Esophagus squamous epithelium (tissue), 5 donors: Measurements from ENCODE around the gene WDR82. TPM values are rescaled to one million over a fixed set of nuclear protein-coding genes. Genes with fewer than 3 reads are reported as not detected.

Experiments used
- DNase-seq: peaks from one replicate; lab custom pipeline; 2025; lab: John Stamatoyannopoulos, UW
- H3K27ac ChIP-seq, 4 donors: fragments of 200-600 bp; sonication (generic); one replicate each; pipeline ENCODE4 v1.5.1; 2016 to 2019; ENCODE audit warnings: mild to moderate bottlenecking in 1 of 4
- H3K27me3 ChIP-seq, 4 donors: fragments of 200-600 bp; sonication (generic); 1 replicate in 3 of 4; 2 replicates in 1 of 4; pipeline versions ENCODE4 v1.5.1 to v1.6.0; 2017 to 2021; ENCODE audit warnings: antibody characterized with exemption in 1 of 4
- H3K36me3 ChIP-seq, 3 donors: fragments of 200-600 bp; sonication (generic); one replicate each; pipeline ENCODE4 v1.5.1; 2016 to 2019
- H3K4me1 ChIP-seq, 3 donors: fragments of 200-600 bp; sonication (generic); one replicate each; pipeline ENCODE4 v1.5.1; 2017 to 2019
- H3K4me3 ChIP-seq, 4 donors: fragments of 200-600 bp; sonication (generic); 1 replicate in 3 of 4; 2 replicates in 1 of 4; pipeline ENCODE4 v1.5.1; 2016 to 2019; ENCODE audit warnings: mild to moderate bottlenecking in 2 of 4, moderate library complexity in 1 of 4
- H3K9me3 ChIP-seq, 3 donors: fragments of 200-600 bp; sonication (generic); one replicate each; pipeline ENCODE4 v1.5.1; 2016 to 2019
- POLR2A ChIP-seq, 4 donors: fragments of 450-650 bp; IDR thresholded peaks; one replicate each; pipeline ENCODE4 v1.6.1; 2017; ENCODE audit warnings: antibody characterized with exemption in 4 of 4, mild to moderate bottlenecking in 4 of 4, moderate library complexity in 3 of 4
- WGBS, 2 donors: methylation state at CpG; one replicate each; pipeline ENCODE4 v1.1.5; 2018; 5-methylcytosine and 5-hydroxymethylcytosine counted together
- intact Hi-C: fragments of 100-400 bp; cut with DNase I; formaldehyde crosslinking; loops from one replicate; pipeline ENCODE4 v1.15.0; 2022
- total RNA-seq, 4 donors: library from RNA; depleted of rRNA; stranded (reverse); fragments of >200 nt; gene quantifications; one replicate each; pipeline ENCODE4 v1.1.0, GENCODE V29; 2016
- TF ChIP-seq, protein P1 (sequence below), 6 experiments: fragments of 450-650 bp in 4 of 6; fragments of 200-600 bp in 2 of 6; sonication (generic) in 2 of 6; IDR thresholded peaks; one replicate each; pipeline ENCODE4 v1.5.1; 2016 to 2019; ENCODE audit warnings: antibody characterized with exemption in 6 of 6, mild to moderate bottlenecking in 4 of 6, moderate library complexity in 4 of 6
- donor health status: DM: yes; HTN: yes; CAD: no.

Gene WDR82
- total RNA-seq, 4 donors from 2014 or later: 42.7 to 58.7 (median 52.9) TPM

DNA sequence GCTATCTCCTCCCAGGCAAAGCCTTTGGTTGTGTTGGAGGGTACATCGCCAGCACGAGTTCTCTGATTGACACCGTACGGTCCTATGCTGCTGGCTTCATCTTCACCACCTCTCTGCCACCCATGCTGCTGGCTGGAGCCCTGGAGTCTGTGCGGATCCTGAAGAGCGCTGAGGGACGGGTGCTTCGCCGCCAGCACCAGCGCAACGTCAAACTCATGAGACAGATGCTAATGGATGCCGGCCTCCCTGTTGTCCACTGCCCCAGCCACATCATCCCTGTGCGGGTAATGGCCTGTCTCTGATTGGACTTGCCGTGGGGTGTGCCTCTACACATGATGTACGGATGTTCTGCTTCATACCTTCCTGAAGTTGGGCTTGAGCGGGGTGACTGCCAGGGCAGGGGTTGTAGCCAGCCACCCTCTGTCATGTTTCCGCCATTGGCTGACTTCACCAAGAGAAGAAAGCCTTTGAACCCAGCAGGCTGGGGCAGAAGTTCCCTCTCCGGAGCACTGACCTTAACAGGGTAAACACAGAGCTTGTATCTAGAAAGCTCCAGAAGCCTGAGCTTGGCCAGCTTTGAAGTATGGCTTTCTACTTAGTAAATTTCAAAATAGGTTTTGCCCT, 67.1 kb downstream of the WDR82 start:
- peaks cover 34 to 98% (median 60%) of the 10 kb centered on the region in 3 donors for H3K36me3 ChIP-seq
- no peaks in the 10 kb centered on the region for H3K27me3 ChIP-seq
- H3K9me3 ChIP-seq: no peaks in the 10 kb centered on the region
- intact Hi-C loops: no loop called here
- H3K4me1 ChIP-seq: peaks cover 6 to 14% (median 8%) of the 10 kb centered on the region in 3 donors
- H3K4me3 ChIP-seq: no peak overlapping the region
- 96 to 97% methylated on average over 9 to 11 of the region's 18 CpGs for WGBS, 2 donors
- no peak for DNase-seq
- TF ChIP-seq, protein P1, sequence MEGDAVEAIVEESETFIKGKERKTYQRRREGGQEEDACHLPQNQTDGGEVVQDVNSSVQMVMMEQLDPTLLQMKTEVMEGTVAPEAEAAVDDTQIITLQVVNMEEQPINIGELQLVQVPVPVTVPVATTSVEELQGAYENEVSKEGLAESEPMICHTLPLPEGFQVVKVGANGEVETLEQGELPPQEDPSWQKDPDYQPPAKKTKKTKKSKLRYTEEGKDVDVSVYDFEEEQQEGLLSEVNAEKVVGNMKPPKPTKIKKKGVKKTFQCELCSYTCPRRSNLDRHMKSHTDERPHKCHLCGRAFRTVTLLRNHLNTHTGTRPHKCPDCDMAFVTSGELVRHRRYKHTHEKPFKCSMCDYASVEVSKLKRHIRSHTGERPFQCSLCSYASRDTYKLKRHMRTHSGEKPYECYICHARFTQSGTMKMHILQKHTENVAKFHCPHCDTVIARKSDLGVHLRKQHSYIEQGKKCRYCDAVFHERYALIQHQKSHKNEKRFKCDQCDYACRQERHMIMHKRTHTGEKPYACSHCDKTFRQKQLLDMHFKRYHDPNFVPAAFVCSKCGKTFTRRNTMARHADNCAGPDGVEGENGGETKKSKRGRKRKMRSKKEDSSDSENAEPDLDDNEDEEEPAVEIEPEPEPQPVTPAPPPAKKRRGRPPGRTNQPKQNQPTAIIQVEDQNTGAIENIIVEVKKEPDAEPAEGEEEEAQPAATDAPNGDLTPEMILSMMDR (IDR thresholded peaks at IDR 0.05): no peak
- TF ChIP-seq POLR2A (IDR thresholded peaks at IDR 0.05): no peak
- no peak overlapping the region for H3K27ac ChIP-seq

DNA sequence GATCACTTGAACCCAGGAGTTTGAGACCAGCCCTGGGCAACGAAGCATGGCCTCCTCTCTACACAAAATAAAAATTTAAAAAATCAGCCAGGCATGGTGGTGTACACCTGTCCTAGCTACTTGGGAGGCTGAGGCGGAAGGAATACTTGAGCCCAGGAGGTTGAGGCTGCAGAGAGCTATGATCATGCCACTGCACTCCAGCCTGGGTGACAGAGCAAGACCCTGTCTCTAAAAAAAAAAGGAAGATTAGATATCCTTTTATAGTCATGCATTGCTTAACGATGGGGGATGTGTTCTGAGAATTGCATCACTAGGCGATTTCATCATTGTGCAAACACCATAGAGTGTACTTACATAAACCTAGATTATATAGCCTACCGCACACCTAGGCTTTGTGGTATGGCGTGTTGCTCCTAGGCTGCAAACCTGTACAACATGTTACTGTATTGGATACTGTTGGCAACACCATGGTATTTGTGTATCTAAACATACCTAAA, 67.9 kb downstream of the WDR82 start:
- H3K4me1 ChIP-seq: peaks cover 0 to 11% (median 10%) of the 10 kb centered on the region in 3 donors
- 40 to 66% methylated on average over 6 of the region's 6 CpGs for WGBS, 2 donors
- H3K9me3 ChIP-seq: no peaks in the 10 kb centered on the region
- H3K27me3 ChIP-seq: no peaks in the 10 kb centered on the region
- no peak for DNase-seq
- H3K4me3 ChIP-seq: no peak overlapping the region
- peaks cover 34 to 100% (median 60%) of the 10 kb centered on the region in 3 donors for H3K36me3 ChIP-seq
- no peak overlapping the region for H3K27ac ChIP-seq
- intact Hi-C loops: no loop called here
- no peak for TF ChIP-seq POLR2A (IDR thresholded peaks at IDR 0.05)
- TF ChIP-seq, protein P1 (IDR thresholded peaks at IDR 0.05): no peak

GRCh38 chr3:52210037-52210436, 68.4 kb downstream of the WDR82 start:
- intact Hi-C loops: no loop called here
- no peak overlapping the region for H3K27ac ChIP-seq
- H3K27me3 ChIP-seq: no peaks in the 10 kb centered on the region
- H3K4me3 ChIP-seq: no peak overlapping the region
- no peak for DNase-seq
- no peak for TF ChIP-seq POLR2A (IDR thresholded peaks at IDR 0.05)
- TF ChIP-seq, protein P1 (IDR thresholded peaks at IDR 0.05): no peak
- H3K36me3 ChIP-seq: peaks cover 40 to 100% (median 60%) of the 10 kb centered on the region in 3 donors
- peaks cover 0 to 15% (median 13%) of the 10 kb centered on the region in 3 donors for H3K4me1 ChIP-seq
- H3K9me3 ChIP-seq: no peaks in the 10 kb centered on the region

- peaks cover 0 to 30% (median 19%) of the 10 kb centered on the region in 3 donors for H3K4me1 ChIP-seq
- H3K9me3 ChIP-seq: no peaks in the 10 kb centered on the region
- WGBS, 2 donors: 86 to 91% methylated on average over 4 of the region's 4 CpGs
- peaks cover 43 to 100% (median 57%) of the 10 kb centered on the region in 3 donors for H3K36me3 ChIP-seq
- DNase-seq: no peak
- H3K4me3 ChIP-seq: no peak overlapping the region
- TF ChIP-seq, protein P1 (IDR thresholded peaks at IDR 0.05): no peak
- no peak for TF ChIP-seq POLR2A (IDR thresholded peaks at IDR 0.05)
- H3K27ac ChIP-seq: no peak overlapping the region
- intact Hi-C loops: no loop called here
- no peaks in the 10 kb centered on the region for H3K27me3 ChIP-seq
These were observed 69.9 kb downstream of the WDR82 start for GRCh38 chr3:52208556-52208955.

DNA sequence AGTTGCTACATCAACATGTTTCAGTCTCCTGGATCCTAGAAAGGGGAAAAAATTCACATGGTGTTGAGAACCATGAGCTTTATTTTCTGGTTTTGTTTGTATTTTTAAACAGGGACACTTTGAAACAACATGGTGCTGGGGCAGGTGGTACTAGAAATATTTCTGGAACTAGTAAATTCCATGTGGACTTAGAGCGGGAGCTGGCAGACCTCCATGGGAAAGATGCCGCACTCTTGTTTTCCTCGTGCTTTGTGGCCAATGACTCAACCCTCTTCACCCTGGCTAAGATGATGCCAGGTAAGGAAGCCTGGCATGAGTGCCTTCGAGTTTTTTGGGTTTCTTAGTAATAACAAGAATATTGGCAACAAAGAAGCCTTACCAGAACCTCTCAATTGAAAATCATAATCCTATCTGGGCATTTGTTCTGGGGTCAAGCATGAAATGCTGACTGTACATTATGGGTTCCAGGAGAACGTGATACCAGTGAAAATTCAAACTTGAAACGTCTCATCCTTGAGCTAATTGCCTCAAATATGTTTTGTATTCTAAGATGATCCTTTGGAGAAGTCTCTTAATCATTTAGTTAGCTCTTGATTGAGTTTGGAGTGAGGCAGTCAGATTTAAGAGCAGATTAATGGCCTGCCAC, 72.6 kb downstream of the WDR82 start:
- H3K4me3 ChIP-seq: no peak overlapping the region
- WGBS, 2 donors: 51% methylated on average over 6 of the region's 6 CpGs
- no peaks in the 10 kb centered on the region for H3K9me3 ChIP-seq
- no peak for DNase-seq
- intact Hi-C loops: no loop called here
- no peak for TF ChIP-seq POLR2A (IDR thresholded peaks at IDR 0.05)
- TF ChIP-seq, protein P1 (IDR thresholded peaks at IDR 0.05): no peak
- peak overlapping the region in 1 of 4 donors; percentile 11 for H3K27ac ChIP-seq
- H3K4me1 ChIP-seq: peaks cover 0 to 57% (median 17%) of the 10 kb centered on the region in 3 donors
- H3K36me3 ChIP-seq: peaks cover 30 to 99% (median 48%) of the 10 kb centered on the region in 3 donors
- no peaks in the 10 kb centered on the region for H3K27me3 ChIP-seq
